IPS-NIHi11 (cell line): Measurements from ENCODE around the gene SMURF2.
"Not testable (repeated sequence)": the region's sequence is repeated elsewhere in the genome, so short reads cannot be mapped to it uniquely, and the experiment has no call there.

Source experiments
- DNase-seq: peaks from one replicate; pipeline ENCODE4 v3.0.0; 2012; ENCODE audit warnings: mixed read lengths, low spot score

The SMURF2 gene

GRCh38 chr17:64596439-64596838 lies 65.7 kb downstream of the SMURF2 start:
- DNase-seq = no peak

DNA sequence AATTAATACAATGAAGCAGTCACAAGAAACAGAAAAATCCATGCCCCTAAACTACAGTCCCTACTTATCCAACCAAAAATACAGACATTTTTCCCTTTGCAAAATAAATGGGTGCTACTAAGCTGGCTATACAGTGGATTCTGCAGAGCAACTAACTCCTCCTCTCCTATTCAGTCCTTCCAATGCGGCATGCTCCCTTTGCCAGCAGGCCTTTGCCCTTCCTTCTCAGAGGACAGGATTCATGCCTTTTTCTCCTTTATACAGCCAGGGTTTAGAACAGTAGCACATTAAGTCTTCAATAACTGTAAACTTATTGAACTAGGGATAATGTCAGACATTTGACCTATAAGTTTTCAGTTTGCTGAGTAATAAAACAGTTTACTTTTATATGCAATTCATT lies 70.2 kb downstream of the SMURF2 start:
- DNase-seq = no peak

GRCh38 chr17:64585146-64585545 lies 77.0 kb downstream of the SMURF2 start:
- no peak for DNase-seq

GRCh38 chr17:64583038-64583437 lies 79.1 kb downstream of the SMURF2 start:
- no peak for DNase-seq

DNA sequence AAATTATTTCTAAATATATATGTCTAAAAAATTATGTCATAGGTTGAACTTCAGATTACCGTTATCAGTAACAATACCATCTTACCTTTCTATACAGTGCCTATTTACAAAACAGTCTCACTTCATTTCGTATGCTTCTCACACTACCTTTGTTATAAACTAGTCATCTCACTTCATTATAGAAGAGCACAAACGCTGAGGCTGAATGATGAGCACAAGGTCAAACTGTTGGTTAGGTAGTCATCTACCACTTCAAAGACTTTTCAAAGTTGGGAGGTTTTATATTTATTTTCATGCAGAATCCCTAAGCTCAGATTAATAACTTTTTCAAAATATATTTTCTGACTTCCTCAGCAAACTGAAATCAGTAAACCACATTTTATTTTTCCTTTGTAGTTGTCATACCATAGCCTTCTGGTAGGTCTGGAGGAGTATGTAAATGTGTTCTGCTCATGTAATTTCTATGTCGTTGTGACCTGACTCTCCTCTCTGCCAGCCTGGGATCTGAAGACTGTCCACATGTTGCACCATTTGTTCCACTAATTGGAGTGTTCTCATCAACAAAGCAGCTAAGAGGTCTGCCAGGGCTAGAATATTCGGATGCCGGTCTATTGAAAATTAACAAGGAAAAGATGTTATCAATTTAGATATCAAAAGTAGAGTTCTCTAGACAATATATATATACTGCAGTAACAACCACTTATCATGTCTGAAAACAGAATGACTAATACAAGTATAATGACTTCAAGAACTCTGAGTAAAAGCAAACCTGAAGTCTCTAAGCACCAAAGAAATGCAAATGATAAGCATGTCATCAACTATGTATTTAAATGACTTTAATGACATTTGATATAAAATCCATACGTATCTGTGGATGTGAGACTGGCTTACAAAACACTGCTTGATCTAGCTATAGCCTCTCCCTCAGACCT lies 81.5 kb downstream of the SMURF2 start:
- DNase-seq = no peak

DNA sequence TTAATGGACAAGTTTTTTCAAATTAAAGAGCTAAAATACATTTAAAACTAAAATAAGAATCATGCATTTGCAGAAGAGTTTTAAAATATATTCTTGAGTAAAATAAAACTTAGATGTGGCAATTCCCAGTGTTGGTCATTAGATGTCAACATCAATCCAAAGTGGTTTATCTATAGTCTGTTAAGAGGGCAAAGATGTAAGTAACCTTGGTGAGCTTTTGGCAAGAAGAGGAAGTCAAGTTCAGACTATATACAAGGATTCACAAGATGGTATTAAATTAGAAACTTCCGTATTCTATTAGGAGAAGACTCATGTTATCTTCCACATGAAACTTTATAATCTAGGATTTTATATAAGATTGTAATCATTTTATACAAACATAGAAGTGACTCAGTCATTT lies 82.2 kb downstream of the SMURF2 start:
- no peak for DNase-seq

DNA sequence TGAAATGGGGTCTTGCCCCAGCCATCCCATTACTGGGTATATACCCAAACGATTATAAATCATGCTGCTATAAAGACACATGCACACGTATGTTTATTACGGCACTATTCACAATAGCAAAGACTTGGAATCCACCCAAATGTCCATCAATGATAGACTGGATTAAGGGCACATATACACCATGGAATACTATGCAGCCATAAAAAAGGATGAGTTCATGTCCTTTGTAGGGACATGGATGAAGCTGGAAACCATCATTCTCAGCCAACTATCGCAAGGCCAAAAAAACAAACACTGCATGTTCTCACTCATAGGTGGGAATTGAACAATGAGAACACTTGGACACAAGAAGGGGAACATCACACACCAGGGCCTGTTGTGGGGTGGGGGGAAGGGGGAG lies 85.1 kb downstream of the SMURF2 start:
- not testable (repeated sequence) for DNase-seq

DNA sequence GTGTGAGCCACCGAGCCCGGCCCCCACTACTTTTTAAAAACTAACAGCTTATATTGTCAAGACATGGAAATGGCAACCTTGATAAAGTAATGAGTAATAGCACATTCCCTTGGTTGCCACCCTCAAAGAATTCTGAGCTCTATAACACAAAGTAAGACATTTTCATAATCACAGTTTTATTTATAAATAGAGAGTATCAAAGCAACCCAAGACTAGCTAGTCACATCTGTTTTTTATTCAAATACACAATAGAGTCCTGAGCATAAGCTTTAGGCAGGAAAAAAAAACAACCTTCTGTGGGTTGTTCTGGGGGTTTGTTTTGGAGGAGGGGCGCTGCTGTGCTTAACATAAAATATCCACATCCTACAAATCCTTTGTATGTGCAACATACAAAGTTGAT lies 86.7 kb downstream of the SMURF2 start:
- DNase-seq = no peak

GRCh38 chr17:64574646-64575045 lies 87.5 kb downstream of the SMURF2 start:
- no peak for DNase-seq

- DNase-seq = no peak
These were observed 88.9 kb downstream of the SMURF2 start for GRCh38 chr17:64573214-64573613.

DNA sequence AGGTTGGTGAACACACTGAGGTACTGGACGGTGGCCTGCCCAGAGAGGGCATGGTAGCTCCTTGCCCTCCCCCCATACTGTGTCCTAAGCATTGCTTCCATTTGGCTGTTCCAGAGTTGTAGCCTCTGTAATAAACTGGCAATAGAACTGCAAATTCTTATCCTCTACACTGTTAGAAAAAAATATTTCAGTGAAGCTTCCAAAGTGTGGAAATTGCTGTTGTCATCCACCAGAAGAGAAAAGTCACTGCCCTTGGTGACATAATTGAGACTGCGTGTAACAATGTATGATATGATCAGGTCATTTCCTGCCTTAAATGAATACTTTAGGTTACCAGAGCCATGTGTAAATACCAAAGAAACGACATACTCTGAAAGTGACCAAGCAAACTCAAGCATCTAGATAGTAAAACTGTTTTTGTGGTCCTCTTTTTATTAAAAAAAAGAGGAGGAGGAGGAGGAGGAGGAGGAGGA lies 89.4 kb downstream of the SMURF2 start:
- no peak for DNase-seq

DNA sequence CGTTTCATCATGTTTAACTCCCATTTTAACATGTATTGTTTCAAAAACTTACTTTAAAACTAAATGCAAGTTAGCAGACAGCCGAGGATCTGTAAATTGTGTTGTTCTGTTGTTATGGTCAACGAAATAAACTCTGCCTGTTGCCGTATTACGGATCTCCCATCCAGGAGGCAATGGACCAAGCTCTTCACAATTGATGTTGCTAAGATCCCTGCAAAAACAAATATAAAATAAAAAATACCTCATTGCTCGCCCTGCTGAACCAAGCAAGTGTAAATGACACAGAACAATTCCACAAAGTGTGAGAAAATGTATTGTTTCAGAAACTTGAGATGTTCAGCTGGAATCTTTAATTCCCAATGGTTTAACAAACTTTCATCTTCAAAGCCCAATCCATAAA lies 90.4 kb downstream of the SMURF2 start:
- DNase-seq = no peak

GRCh38 chr17:64565563-64565962 lies 96.5 kb downstream of the SMURF2 start:
- no peak for DNase-seq

- DNase-seq = no peak
These were observed 98.0 kb downstream of the SMURF2 start for GRCh38 chr17:64564098-64564497.

GRCh38 chr17:64555281-64555680 lies 106.8 kb downstream of the SMURF2 start:
- DNase-seq = no peak

DNA sequence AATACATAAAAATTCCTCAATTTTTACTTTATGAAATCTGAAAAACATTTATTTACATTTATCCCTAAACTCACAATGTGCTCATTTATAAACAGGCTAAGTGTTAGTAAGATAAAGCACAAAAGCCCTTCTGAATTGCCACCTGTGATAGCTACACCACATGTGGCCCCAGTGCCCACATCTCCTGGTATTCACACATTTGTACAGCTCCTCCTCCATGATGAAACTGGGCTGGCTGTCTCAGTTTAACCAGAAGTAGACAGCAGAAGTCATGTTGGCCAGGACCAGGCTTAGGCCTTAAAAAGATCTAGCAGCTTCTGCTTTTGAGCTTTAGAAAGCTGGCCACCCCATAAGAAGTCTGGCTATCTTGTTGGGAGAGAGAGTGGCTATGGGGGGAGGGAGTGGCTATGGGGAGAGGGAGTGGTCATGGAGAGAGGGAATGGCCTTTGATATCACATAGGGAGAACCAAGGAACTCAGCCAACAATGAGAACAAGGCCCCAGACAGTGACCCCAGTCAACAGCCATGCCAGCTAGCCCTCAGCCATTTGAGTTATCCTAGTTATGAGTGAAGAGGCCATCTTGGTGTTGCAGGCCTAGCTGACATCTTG lies 108.0 kb downstream of the SMURF2 start:
- DNase-seq = no peak

- no peak for DNase-seq
These were observed 110.6 kb downstream of the SMURF2 start for GRCh38 chr17:64551461-64551860.

DNA sequence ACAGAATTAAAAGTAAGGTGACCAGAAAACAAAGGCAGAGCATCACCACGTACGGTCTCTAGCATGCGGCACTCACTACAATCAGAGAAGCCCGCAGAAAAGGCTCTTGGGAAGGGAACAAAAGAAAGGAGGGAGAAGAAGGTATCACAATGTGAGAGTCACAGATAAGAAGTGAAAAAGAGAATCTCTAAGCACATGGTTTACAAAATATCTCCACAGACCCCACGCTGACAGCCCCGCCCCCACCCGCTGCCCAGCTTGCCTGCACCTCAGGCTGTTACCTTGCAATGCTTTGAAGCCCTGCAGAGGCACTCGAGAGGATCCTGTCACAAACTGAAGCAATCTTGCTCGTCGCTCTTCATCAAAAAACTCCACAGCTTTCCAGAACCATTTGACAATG lies 114.8 kb downstream of the SMURF2 start:
- DNase-seq = peak; percentile 41

GRCh38 chr17:64546716-64547115 lies 115.4 kb downstream of the SMURF2 start:
- DNase-seq = no peak

DNA sequence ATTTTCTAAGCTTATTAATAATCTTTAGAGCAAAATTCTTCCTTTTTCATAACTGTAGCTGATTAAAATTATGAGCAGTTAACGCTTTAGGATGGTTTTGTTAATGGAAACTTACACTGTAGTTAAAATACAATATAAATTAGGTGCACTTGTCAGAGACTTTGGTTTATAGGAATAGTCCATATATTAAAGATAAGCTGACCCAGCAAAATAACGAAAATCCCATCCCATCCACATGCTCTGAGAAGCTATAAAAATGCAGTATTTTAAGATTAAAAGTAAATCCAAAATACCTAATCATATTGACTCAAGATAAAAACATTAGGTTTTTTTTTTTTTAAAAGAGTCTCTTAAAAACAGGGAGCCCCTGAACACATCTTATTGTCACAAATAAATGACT lies 117.4 kb downstream of the SMURF2 start:
- DNase-seq = no peak

GRCh38 chr17:64540118-64540776 lies 121.9 kb downstream of the SMURF2 start:
- DNase-seq = no peak

GRCh38 chr17:64538508-64539130 lies 123.5 kb downstream of the SMURF2 start:
- no peak for DNase-seq
